Keratinocyte (primary cell): ENCODE measurements around the gene FGB.

Experiments
- CTCF ChIP-seq, 3 experiments: IDR thresholded peaks in 1 of 3; conservative IDR thresholded peaks in 1 of 3; optimal IDR thresholded peaks in 1 of 3; 2 replicates in 2 of 3; 3 replicates in 1 of 3; pipeline versions ENCODE3 to v1.5.1; 2011; ENCODE audit warnings: low read length in 3 of 3, mild to moderate bottlenecking in 3 of 3, moderate library complexity in 2 of 3, control low read depth in 1 of 3, inconsistent platforms in 1 of 3; ENCODE audit not compliant: insufficient read depth in 2 of 3; ENCODE audit errors: extremely low read depth in 1 of 3
- EZH2 ChIP-seq: IDR thresholded peaks from one replicate; pipeline ENCODE4 v1.6.1; 2012; ENCODE audit warnings: inconsistent platforms, mild to moderate bottlenecking, low read length, moderate library complexity

- TF ChIP-seq EZH2, result no peak
- no peak for TF ChIP-seq CTCF (optimal IDR thresholded peaks at IDR 0.05 in 1 of 3, IDR thresholded peaks at IDR 0.05 in 1 of 3, conservative IDR thresholded peaks at IDR 0.05 in 1 of 3; ENCODE audit: extremely low read depth in 1 of 3, insufficient read depth in 2 of 3, low read length in 3 of 3)
These were observed 35.5 kb upstream of the FGB start for GRCh38 chr4:154527308-154527707.
